PFSK-1 (cell line): ENCODE data around the gene SEC24C.

ENCODE experiments used
- FOXP2 ChIP-seq: optimal IDR thresholded peaks from 2 replicates; pipeline ENCODE3; 2011; ENCODE audit warnings: borderline replicate concordance, control low read depth, inconsistent platforms; ENCODE audit not compliant: insufficient read depth; ENCODE audit errors: extremely low read length, extremely low read depth
- POLR2AphosphoS5 ChIP-seq: IDR thresholded peaks from 2 replicates; pipeline ENCODE4 v1.6.1; 2012; ENCODE audit warnings: low read depth, mild to moderate bottlenecking, control low read depth, low read length, moderate library complexity
- SIN3A ChIP-seq: IDR thresholded peaks from 2 replicates; pipeline ENCODE4 v1.6.1; 2012; ENCODE audit warnings: mild to moderate bottlenecking, low read length, moderate library complexity, borderline replicate concordance; ENCODE audit not compliant: insufficient read depth
- TAF1 ChIP-seq: IDR thresholded peaks from 2 replicates; pipeline ENCODE4 v1.6.1; 2012; ENCODE audit warnings: low read length, control low read depth, borderline replicate concordance; ENCODE audit not compliant: insufficient read depth
- TF ChIP-seq, protein P1 (sequence below), 2 experiments: IDR thresholded peaks; 2 replicates each; pipeline versions ENCODE4 v1.6.1 to v1.8.0; 2011 to 2012; ENCODE audit warnings: low read depth in 2 of 2, low read length in 2 of 2, control low read depth in 1 of 2, inconsistent platforms in 1 of 2, mild to moderate bottlenecking in 1 of 2, moderate library complexity in 1 of 2; ENCODE audit not compliant: insufficient read depth in 1 of 2

SEC24C gene

DNA sequence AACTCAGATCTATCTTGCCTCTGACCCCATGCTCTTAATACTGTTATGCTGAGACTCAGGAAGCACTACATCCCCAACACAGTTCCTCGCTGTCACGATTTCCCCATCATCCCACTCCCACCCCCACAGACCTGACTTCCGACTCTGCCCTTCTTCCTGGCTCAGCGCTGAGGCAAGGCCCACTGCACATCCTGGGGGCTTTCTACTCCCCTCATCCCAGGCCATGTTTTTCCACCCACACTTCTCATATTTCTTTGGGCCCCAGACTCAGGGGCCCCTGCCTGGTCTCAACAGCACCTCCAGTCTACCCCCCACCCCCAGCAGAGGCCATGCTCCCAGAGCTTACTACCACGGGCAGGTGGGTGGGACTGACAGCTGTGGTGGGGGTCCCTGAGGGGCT is 74.9 kb downstream of the SEC24C start:
- TF ChIP-seq, protein P1, sequence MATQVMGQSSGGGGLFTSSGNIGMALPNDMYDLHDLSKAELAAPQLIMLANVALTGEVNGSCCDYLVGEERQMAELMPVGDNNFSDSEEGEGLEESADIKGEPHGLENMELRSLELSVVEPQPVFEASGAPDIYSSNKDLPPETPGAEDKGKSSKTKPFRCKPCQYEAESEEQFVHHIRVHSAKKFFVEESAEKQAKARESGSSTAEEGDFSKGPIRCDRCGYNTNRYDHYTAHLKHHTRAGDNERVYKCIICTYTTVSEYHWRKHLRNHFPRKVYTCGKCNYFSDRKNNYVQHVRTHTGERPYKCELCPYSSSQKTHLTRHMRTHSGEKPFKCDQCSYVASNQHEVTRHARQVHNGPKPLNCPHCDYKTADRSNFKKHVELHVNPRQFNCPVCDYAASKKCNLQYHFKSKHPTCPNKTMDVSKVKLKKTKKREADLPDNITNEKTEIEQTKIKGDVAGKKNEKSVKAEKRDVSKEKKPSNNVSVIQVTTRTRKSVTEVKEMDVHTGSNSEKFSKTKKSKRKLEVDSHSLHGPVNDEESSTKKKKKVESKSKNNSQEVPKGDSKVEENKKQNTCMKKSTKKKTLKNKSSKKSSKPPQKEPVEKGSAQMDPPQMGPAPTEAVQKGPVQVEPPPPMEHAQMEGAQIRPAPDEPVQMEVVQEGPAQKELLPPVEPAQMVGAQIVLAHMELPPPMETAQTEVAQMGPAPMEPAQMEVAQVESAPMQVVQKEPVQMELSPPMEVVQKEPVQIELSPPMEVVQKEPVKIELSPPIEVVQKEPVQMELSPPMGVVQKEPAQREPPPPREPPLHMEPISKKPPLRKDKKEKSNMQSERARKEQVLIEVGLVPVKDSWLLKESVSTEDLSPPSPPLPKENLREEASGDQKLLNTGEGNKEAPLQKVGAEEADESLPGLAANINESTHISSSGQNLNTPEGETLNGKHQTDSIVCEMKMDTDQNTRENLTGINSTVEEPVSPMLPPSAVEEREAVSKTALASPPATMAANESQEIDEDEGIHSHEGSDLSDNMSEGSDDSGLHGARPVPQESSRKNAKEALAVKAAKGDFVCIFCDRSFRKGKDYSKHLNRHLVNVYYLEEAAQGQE (IDR thresholded peaks at IDR 0.05; ENCODE audit: insufficient read depth in 1 of 2, low read depth in 2 of 2, low read length in 2 of 2), result no peak
- TF ChIP-seq POLR2AphosphoS5 (no peak), SIN3A (no peak), TAF1 (no peak), FOXP2 (no peak)

DNA sequence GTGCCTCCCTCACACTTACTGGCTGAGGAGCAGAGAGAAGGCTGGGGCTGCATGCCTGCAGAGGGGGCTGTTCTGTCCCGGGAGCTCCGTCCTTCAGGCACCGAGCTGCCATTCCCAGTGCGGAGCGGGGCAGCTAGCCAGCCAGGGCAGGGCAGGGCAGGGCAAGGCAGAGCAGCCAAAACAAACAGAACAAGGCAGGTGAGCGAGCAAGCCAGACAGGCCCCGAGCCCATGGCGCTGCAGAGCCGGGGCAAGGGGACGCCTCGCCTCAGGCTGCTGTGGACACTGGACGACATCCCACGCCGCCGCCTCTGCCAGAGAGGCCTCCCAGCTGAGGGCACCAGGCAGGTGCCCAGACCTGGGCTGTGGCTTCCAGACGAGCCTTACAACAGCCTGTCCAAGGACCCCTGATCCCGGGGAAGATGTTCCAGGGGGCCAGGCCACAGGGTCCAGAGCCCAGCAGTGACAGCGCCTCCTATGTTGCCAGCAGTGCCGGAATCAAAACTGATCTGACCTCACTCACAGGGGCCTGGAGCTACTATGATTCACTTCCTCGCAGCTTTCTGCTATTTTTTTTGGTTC is 75.4 kb downstream of the SEC24C start:
- TF ChIP-seq SIN3A, result no peak
- TF ChIP-seq, protein P1 (IDR thresholded peaks at IDR 0.05; ENCODE audit: insufficient read depth in 1 of 2, low read depth in 2 of 2, low read length in 2 of 2), result no peak
- no peak for TF ChIP-seq POLR2AphosphoS5
- no peak for TF ChIP-seq FOXP2
